Endothelial cell of umbilical vein (primary cell): ENCODE results near the gene CHMP3.

Source experiments
- CTCF ChIP-seq, 2 donors: IDR thresholded peaks; 1 replicate in 1 of 2; 2 replicates in 1 of 2; pipeline ENCODE4 v1.5.1; 2011; ENCODE audit warnings: low read length in 2 of 2, mild to moderate bottlenecking in 2 of 2, moderate library complexity in 2 of 2, control low read depth in 1 of 2, inconsistent platforms in 1 of 2, low read depth in 1 of 2; ENCODE audit not compliant: insufficient read depth in 1 of 2; ENCODE audit errors: extremely low read depth in 1 of 2
- EZH2 ChIP-seq: IDR thresholded peaks from 2 replicates; pipeline ENCODE4 v1.6.1; 2012; ENCODE audit warnings: borderline replicate concordance, low read depth, mild to moderate bottlenecking, moderate library complexity, low read length, inconsistent platforms; ENCODE audit not compliant: severe bottlenecking
- FOS ChIP-seq: IDR thresholded peaks from 2 replicates; pipeline ENCODE4 v1.6.1; 2011; ENCODE audit warnings: mild to moderate bottlenecking, low read length, moderate library complexity, borderline replicate concordance; ENCODE audit not compliant: insufficient read depth
- GATA2 ChIP-seq: IDR thresholded peaks from 2 replicates; pipeline ENCODE4 v1.7.0; 2011; ENCODE audit warnings: low read depth, mild to moderate bottlenecking, moderate library complexity, mixed read lengths, low read length; ENCODE audit not compliant: insufficient read length, insufficient read depth
- JUN ChIP-seq: IDR thresholded peaks from 2 replicates; pipeline ENCODE4 v1.6.1; 2011; ENCODE audit warnings: borderline replicate concordance, low read depth; ENCODE audit not compliant: insufficient read length, insufficient read depth
- MAX ChIP-seq: IDR thresholded peaks from 2 replicates; pipeline ENCODE4 v1.6.1; 2011; ENCODE audit not compliant: insufficient read depth, insufficient read length
- MYC ChIP-seq: IDR thresholded peaks from one replicate; pipeline ENCODE4 v1.6.1; 2011; ENCODE audit warnings: mild to moderate bottlenecking, low read depth, low read length
- POLR2A ChIP-seq: IDR thresholded peaks from 2 replicates; pipeline ENCODE4 v1.6.1; 2012; ENCODE audit warnings: low read depth, mild to moderate bottlenecking, control low read depth, low read length
- POLR2AphosphoS5 ChIP-seq: IDR thresholded peaks from 2 replicates; pipeline ENCODE4 v1.6.1; 2012; ENCODE audit warnings: low read depth, mild to moderate bottlenecking, control low read depth, low read length, moderate library complexity; ENCODE audit not compliant: insufficient read depth

GRCh38 chr2:86464652-86465051 is 98.6 kb downstream of the CHMP3 start:
- no peak for TF ChIP-seq CTCF (IDR thresholded peaks at IDR 0.05; ENCODE audit: extremely low read depth in 1 of 2, insufficient read depth in 1 of 2, low read depth in 1 of 2, low read length in 2 of 2)
- TF ChIP-seq POLR2A = no peak
- TF ChIP-seq EZH2 = no peak
- TF ChIP-seq POLR2AphosphoS5 = no peak
- no peak for TF ChIP-seq MAX
- no peak for TF ChIP-seq JUN
- no peak for TF ChIP-seq MYC
- no peak for TF ChIP-seq FOS
- no peak for TF ChIP-seq GATA2
